ENCODE measurements around the gene RBM34. TPM values are rescaled to one million over a fixed set of nuclear protein-coding genes. Genes with fewer than 3 reads are reported as not detected.
"Not testable (repeated sequence)": the region's sequence is repeated elsewhere in the genome, so short reads cannot be mapped to it uniquely, and the experiment has no call there.

Gene RBM34
- total RNA-seq, 1 donor from 2014 or later, result 66.9 TPM

DNA sequence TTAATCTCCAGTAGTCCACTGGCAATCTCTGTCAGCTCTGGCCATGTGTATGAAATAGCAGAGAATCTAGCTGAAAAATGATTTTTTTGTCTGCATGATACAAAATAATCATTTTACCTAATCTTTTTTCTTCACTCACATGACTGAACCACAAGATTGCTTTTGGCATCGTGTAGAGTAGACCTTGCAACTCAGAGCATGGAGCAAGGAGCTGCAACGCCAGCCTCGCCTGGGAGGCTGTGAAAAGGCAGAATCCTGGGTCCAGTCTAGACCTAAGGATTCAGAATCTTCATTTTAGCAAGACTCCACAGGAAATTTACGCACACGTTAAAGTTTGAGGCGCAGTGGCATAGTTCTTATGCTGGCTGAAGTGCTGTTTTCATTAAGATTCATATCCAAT lies 72.6 kb downstream of the RBM34 start:
- no peak overlapping the region for H3K4me3 Mint-ChIP-seq (ENCODE audit: unreplicated experiment)
- H3K4me1 Mint-ChIP-seq (ENCODE audit: unreplicated experiment), result peaks cover 24% of the 10 kb centered on the region
- no peak for DNase-seq (ENCODE audit: extremely low spot score, unreplicated experiment)
- H3K36me3 Mint-ChIP-seq (ENCODE audit: unreplicated experiment), result no peaks in the 10 kb centered on the region
- TF ChIP-seq, protein P1, sequence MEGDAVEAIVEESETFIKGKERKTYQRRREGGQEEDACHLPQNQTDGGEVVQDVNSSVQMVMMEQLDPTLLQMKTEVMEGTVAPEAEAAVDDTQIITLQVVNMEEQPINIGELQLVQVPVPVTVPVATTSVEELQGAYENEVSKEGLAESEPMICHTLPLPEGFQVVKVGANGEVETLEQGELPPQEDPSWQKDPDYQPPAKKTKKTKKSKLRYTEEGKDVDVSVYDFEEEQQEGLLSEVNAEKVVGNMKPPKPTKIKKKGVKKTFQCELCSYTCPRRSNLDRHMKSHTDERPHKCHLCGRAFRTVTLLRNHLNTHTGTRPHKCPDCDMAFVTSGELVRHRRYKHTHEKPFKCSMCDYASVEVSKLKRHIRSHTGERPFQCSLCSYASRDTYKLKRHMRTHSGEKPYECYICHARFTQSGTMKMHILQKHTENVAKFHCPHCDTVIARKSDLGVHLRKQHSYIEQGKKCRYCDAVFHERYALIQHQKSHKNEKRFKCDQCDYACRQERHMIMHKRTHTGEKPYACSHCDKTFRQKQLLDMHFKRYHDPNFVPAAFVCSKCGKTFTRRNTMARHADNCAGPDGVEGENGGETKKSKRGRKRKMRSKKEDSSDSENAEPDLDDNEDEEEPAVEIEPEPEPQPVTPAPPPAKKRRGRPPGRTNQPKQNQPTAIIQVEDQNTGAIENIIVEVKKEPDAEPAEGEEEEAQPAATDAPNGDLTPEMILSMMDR (IDR thresholded peaks at IDR 0.05), result no peak
- H3K9me3 Mint-ChIP-seq (ENCODE audit: unreplicated experiment), result no peaks in the 10 kb centered on the region
- H3K27me3 Mint-ChIP-seq (ENCODE audit: unreplicated experiment), result no peaks in the 10 kb centered on the region
- no peak overlapping the region for H3K27ac Mint-ChIP-seq (ENCODE audit: unreplicated experiment)

DNA sequence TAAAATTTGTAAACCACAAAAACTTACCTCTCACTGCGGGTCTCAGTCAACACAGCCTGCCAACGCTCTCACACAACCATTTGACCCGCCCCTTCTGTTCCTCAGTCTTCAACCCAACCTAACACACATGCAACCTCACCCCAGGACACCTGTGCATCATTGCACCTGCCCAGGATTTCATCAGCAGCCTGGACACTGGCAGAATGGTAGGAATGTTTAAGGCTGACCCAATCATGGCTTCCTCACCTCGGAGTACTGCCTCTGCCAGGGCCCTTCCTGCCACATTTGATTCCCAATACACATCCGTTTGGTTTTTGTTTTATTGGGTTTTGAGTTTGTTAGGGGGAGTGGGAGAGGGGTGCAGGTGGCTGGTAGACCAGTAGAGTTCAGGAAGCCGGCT lies 73.1 kb downstream of the RBM34 start:
- H3K27me3 Mint-ChIP-seq (ENCODE audit: unreplicated experiment), result no peaks in the 10 kb centered on the region
- no peak for DNase-seq (ENCODE audit: extremely low spot score, unreplicated experiment)
- H3K4me3 Mint-ChIP-seq (ENCODE audit: unreplicated experiment), result no peak overlapping the region
- TF ChIP-seq, protein P1 (IDR thresholded peaks at IDR 0.05), result no peak
- H3K36me3 Mint-ChIP-seq (ENCODE audit: unreplicated experiment), result no peaks in the 10 kb centered on the region
- H3K27ac Mint-ChIP-seq (ENCODE audit: unreplicated experiment), result no peak overlapping the region
- H3K9me3 Mint-ChIP-seq (ENCODE audit: unreplicated experiment), result no peaks in the 10 kb centered on the region
- peaks cover 26% of the 10 kb centered on the region for H3K4me1 Mint-ChIP-seq (ENCODE audit: unreplicated experiment)

DNA sequence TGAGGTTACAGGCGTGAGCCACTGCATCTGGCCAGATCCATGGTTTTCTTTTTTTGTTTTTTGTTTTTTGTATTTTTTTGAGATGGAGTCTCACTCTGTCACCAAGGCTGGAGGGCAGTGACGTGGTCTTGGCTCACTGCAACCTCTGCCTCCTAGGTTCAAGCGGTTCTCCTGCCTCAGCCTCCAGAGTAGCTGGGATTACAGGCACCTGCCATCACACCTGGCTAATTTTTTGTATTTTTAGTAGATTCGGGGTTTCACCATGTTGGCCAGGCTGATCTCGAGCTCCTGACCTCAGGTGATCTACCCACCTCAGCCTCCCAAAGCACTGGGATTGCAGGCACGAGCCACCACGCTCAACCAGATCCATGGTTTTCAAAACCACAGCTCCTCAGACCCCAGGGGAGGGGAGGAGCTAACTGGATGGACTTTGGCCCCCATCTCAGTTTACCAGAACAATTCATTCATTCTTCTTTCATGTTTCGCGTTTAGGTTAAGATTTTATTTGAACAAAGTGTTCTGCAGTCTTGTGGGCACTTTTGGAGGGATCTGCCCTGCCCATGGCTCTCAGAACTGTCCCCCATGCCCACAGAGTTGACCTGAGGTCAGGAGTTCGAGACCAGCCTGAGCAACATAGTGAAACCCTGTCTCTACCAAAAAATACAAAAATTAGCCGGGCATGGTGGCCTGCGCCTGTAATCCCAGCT lies 75.5 kb downstream of the RBM34 start:
- peaks cover 28% of the 10 kb centered on the region for H3K4me1 Mint-ChIP-seq (ENCODE audit: unreplicated experiment)
- H3K36me3 Mint-ChIP-seq (ENCODE audit: unreplicated experiment); H3K27ac Mint-ChIP-seq (ENCODE audit: unreplicated experiment); H3K27me3 Mint-ChIP-seq (ENCODE audit: unreplicated experiment); H3K9me3 Mint-ChIP-seq (ENCODE audit: unreplicated experiment); DNase-seq (ENCODE audit: extremely low spot score, unreplicated experiment); H3K4me3 Mint-ChIP-seq (ENCODE audit: unreplicated experiment): not testable (repeated sequence)

Small RNA genes within 50 kb of the gene (microRNA-seq; reads per million reads assigned to microRNA genes)
- gene MIR4753 (ENCODE audit: unreplicated experiment), result not detected

Other genes starting within 250 kb of the RBM34 start
- 99.1 and 100 TPM in 2 replicates for gene TOMM20, start 32.4 kb downstream of the RBM34 start, total RNA-seq
- gene ARID4B, start 166.9 kb upstream of the RBM34 start, total RNA-seq, result 41.3 and 41.5 TPM in 2 replicates
- gene GGPS1, start 167.3 kb upstream of the RBM34 start, total RNA-seq, result 37.1 and 42.5 TPM in 2 replicates
- gene TBCE, start 206.2 kb upstream of the RBM34 start, total RNA-seq, result 30.3 and 31.8 TPM in 2 replicates

Measured in osteocyte (in vitro differentiated cells).